Fibroblast of the aortic adventitia (primary cell): Measurements from ENCODE around the gene RAB40C. TPM values are rescaled to one million over a fixed set of nuclear protein-coding genes. Genes with fewer than 3 reads are reported as not detected.

Experiments used
- DNase-seq: peaks from one replicate; pipeline ENCODE4 v3.0.0-alpha.2; 2010; ENCODE audit warnings: low read depth
- H3K4me3 ChIP-seq: 2 replicates; pipeline ENCODE4 v1.5.1; 2011; ENCODE audit warnings: low read depth, mild to moderate bottlenecking, control low read depth, low read length, moderate library complexity
- total RNA-seq: library from RNA; depleted of rRNA; stranded (reverse); fragments of >200 nt; gene quantifications from 2 replicates; pipeline ENCODE4 v1.2.3, GENCODE V29; 2012; ENCODE audit warnings: low replicate concordance
- TF ChIP-seq, protein P1 (sequence below): IDR thresholded peaks from 2 replicates; pipeline ENCODE4 v1.5.1; 2011; ENCODE audit warnings: mild to moderate bottlenecking, low read length, control low read depth, inconsistent platforms; ENCODE audit not compliant: insufficient read depth

The RAB40C gene
- total RNA-seq, 1 donor: 12.0 TPM

DNA sequence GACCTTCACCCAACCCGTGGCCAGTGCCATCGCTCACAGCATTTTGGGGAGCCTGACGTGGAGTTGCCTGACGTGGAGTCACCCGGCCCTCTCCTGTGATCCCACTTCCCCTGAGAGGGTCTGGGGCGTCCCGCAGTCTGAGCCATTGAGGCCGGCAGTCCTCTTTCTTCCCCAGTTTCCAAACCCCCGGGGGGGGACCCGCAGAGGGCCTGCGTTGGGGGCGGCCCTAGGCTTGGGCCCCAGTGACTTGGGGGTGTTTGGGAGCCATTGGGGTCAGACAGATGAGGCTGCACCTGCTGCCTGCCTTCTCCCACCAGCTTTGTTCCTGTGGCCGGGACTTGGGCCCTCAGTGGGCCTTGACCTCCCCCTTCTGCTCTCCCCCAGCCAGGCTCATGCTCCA is 79.8 kb downstream of the RAB40C start:
- DNase-seq: no peak
- peak overlapping the region; percentile 83 for H3K4me3 ChIP-seq
- TF ChIP-seq, protein P1, sequence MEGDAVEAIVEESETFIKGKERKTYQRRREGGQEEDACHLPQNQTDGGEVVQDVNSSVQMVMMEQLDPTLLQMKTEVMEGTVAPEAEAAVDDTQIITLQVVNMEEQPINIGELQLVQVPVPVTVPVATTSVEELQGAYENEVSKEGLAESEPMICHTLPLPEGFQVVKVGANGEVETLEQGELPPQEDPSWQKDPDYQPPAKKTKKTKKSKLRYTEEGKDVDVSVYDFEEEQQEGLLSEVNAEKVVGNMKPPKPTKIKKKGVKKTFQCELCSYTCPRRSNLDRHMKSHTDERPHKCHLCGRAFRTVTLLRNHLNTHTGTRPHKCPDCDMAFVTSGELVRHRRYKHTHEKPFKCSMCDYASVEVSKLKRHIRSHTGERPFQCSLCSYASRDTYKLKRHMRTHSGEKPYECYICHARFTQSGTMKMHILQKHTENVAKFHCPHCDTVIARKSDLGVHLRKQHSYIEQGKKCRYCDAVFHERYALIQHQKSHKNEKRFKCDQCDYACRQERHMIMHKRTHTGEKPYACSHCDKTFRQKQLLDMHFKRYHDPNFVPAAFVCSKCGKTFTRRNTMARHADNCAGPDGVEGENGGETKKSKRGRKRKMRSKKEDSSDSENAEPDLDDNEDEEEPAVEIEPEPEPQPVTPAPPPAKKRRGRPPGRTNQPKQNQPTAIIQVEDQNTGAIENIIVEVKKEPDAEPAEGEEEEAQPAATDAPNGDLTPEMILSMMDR: no peak

DNA sequence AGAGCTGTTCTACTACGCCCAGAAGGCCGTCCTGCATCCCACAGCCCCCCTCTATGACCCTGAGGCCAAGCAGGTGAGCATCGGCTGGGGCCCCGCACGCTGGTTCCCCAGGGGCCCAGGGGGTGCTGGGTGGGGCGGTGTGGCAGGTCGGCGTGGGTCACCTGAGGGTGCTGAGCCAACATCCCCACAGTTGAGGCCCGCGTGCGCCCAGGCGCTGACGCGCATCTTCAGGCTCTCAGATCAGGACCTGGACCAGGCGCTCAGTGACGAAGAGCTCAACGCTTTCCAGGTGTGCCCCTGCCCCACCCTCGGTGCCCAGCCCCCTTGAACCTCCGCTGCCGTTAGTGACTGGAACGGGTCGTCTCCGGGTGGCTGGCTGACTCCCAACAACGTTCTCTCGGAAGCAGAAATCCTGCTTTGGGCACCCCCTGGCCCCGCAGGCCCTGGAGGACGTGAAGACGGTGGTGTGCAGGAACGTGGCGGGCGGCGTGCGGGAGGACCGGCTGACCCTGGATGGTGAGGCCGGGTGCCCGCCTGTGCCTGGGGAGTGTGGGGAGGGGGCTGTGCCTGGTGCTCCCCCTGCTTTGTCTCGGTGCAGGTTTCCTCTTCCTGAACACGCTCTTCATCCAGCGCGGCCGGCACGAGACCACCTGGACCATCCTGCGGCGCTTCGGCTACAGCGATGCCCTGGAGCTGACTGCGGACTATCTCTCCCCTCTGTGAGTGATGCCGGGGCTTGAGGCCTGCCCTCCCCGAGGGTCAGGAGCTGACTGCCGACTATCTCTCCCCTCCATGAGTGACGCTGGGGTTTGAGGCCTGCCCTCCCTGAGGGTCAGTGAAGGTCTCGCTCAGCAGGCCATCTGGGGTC is 80.9 kb downstream of the RAB40C start:
- H3K4me3 ChIP-seq: no peak overlapping the region
- DNase-seq: no peak
- TF ChIP-seq, protein P1: no peak

DNA sequence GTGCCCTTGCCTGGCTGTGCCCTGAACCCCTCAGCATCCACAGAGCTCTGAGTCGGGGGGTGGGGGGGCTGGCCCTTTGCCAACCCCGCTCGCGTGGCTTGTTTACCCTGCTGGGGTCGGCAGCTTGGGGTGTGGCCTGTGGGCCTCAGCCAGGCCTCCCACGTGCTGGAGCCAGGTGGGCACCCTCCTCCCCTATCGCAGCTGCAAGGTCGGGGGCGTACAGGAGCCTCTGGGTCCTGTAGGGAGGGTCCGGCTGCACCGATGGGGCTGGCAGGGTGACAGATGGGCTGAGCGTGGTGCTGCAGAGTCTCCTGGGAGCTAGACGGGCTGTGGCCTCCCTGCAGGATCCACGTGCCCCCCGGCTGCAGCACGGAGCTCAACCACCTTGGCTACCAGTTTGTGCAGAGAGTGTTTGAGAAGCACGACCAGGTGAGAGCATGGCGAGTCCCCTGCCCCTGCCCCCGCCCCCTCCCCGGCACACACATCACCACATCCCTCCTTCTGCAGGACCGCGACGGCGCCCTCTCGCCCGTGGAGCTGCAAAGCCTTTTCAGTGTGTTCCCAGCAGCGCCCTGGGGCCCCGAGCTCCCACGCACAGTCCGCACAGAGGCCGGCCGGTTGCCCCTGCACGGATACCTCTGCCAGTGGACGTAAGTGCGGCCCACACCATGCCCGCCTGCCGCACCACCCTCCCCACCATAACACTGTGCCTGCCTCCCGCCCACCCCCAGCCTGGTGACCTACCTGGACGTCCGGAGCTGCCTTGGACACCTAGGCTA is 81.7 kb downstream of the RAB40C start:
- H3K4me3 ChIP-seq: no peak overlapping the region
- no peak for DNase-seq
- TF ChIP-seq, protein P1: no peak

DNA sequence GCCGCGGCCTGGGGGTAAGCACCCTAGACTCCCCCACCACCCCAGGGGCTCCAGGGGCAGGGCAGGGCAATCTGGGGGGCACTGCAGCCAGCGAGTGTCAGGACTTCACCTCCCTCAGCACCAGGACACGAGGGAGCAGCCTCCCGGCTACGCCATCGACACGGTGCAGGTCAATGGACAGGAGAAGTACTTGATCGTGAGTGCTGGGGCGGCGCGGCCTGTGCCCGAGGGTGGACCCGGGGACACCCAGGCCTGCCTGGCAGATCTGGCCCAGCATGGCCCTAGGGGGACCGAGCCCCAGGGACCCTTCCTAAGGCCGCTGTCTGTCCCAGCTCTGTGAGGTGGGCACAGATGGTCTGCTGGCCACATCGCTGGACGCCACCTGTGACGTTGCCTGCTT is 82.5 kb downstream of the RAB40C start:
- H3K4me3 ChIP-seq: no peak overlapping the region
- DNase-seq: no peak
- TF ChIP-seq, protein P1: no peak

DNA sequence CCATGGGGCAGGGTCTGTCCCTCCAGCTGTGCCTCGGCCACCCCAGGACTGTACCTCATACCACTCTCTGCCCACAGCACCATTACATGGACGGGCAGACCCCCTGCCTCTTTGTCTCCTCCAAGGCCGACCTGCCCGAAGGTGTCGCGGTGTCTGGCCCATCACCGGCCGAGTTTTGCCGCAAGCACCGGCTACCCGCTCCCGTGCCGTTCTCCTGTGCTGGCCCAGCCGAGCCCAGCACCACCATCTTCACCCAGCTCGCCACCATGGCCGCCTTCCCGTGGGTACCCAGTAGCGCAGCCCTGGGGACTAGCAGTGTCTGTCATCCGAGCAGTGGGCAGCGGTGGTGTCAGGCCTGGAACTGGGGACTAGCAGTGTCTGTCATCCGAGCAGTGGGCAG is 83.0 kb downstream of the RAB40C start:
- DNase-seq: no peak
- TF ChIP-seq, protein P1: no peak
- no peak overlapping the region for H3K4me3 ChIP-seq

DNA sequence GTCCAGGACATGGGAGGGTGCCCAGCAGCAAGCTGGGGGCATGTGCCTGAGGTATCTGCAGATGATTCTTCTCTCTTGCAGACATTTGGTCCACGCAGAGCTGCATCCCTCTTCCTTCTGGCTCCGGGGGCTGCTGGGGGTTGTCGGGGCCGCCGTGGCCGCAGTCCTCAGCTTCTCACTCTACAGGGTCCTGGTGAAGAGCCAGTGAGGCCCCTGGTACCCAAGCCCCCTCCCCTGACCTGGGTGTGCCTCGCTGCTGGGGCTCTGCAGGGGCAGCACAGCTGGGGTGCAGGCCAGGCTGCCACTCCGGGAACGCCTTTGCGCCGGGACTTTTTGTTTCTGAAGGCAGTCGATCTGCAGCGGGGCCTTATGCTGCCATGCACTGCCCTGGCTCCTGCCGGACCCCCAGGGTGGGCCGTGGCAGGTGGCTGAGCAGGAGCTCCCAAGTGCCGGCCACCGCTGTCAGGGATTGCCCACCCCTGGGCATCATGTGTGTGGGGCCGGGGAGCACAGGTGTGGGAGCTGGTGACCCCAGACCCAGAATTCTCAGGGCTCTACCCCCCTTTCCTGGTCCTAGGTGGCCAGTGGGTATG is 83.6 kb downstream of the RAB40C start:
- no peak for DNase-seq
- no peak overlapping the region for H3K4me3 ChIP-seq
- TF ChIP-seq, protein P1: no peak
